D721Med (cell line): Measurements from ENCODE around the gene KMT2B.

Experiments used
- DNase-seq: peaks from one replicate; pipeline ENCODE4 v3.0.0; 2011; ENCODE audit warnings: low spot score; ENCODE audit not compliant: insufficient read length
- FAIRE-seq: peaks from 2 replicates; lab custom pipeline; 2011; peaks lifted over from hg19 to GRCh38; lab: Jason Lieb, UNC
- TF ChIP-seq, protein P1 (sequence below): IDR thresholded peaks from 2 replicates; pipeline ENCODE4 v1.5.1; 2012; ENCODE audit warnings: mild to moderate bottlenecking, control low read depth; ENCODE audit not compliant: insufficient read depth; ENCODE audit errors: missing control alignments

Gene KMT2B

DNA sequence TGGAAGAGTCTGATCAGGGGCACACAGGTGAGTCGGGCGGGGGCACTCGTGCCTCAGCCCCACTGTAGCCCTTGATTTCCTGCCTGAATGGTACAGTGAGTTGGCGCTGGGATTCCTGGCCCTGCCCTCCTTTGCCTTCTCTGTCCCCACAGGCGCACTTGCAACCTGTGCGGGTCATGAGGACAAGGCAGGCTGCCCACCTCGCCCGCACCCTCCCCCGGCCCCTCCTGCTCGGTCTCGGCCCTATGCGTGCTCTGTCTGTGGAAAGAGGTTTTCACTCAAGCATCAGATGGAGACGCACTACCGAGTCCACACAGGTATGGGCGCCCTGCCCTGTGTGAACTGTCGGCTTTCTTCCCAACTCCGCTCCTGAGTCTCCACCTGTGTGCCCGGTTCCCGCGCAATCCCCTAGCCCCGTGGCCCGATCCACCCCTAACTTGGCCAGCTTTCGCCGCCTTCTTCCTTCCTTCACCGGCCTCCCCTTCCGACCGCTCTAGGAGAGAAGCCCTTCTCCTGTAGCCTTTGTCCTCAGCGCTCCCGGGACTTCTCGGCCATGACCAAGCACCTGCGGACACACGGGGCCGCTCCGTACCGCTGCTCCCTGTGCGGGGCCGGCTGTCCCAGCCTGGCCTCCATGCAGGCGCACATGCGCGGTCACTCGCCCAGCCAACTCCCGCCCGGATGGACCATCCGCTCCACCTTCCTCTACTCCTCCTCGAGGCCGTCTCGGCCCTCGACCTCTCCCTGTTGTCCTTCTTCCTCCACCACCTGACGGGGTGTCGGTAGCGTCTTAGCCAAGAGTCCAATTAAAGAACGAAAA, 1.6 kb upstream of the KMT2B start:
- TF ChIP-seq, protein P1, sequence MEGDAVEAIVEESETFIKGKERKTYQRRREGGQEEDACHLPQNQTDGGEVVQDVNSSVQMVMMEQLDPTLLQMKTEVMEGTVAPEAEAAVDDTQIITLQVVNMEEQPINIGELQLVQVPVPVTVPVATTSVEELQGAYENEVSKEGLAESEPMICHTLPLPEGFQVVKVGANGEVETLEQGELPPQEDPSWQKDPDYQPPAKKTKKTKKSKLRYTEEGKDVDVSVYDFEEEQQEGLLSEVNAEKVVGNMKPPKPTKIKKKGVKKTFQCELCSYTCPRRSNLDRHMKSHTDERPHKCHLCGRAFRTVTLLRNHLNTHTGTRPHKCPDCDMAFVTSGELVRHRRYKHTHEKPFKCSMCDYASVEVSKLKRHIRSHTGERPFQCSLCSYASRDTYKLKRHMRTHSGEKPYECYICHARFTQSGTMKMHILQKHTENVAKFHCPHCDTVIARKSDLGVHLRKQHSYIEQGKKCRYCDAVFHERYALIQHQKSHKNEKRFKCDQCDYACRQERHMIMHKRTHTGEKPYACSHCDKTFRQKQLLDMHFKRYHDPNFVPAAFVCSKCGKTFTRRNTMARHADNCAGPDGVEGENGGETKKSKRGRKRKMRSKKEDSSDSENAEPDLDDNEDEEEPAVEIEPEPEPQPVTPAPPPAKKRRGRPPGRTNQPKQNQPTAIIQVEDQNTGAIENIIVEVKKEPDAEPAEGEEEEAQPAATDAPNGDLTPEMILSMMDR: no peak
- FAIRE-seq: no peak
- DNase-seq: no peak

GRCh38 chr19:35716801-35717664, 770 bp upstream of the KMT2B start:
- no peak for FAIRE-seq
- TF ChIP-seq, protein P1: peak; percentile 50
- peak; percentile 74 for DNase-seq

- no peak for DNase-seq
- no peak for FAIRE-seq
- TF ChIP-seq, protein P1: no peak
Measured at GRCh38 chr19:35718345-35719041, 690 bp downstream of the KMT2B start.

- DNase-seq: no peak
- no peak for FAIRE-seq
Measured at GRCh38 chr19:35719402-35720162, 1.8 kb downstream of the KMT2B start.

GRCh38 chr19:35720163-35720524, 2.3 kb downstream of the KMT2B start:
- no peak for FAIRE-seq
- TF ChIP-seq, protein P1: no peak
- DNase-seq: no peak

More at GRCh38 chr19:35719402-35720162, 1.8 kb downstream of the KMT2B start:
- TF ChIP-seq, protein P1: no peak

GRCh38 chr19:35720648-35721047, 2.8 kb downstream of the KMT2B start:
- TF ChIP-seq, protein P1: no peak
- no peak for DNase-seq
- FAIRE-seq: no peak
